BJ (cell line): Measurements from ENCODE around the gene PCDHGA5. TPM values are rescaled to one million over a fixed set of nuclear protein-coding genes. Genes with fewer than 3 reads are reported as not detected.
"Not testable (repeated sequence)": the region's sequence is repeated elsewhere in the genome, so short reads cannot be mapped to it uniquely, and the experiment has no call there.

Source experiments
- CTCF ChIA-PET: fragments of 350-600 bp; formaldehyde crosslinking; extraction: SDS; loops from one replicate; lab custom pipeline; 2021; ENCODE audit warnings: antibody characterized with exemption, inconsistent platforms; lab: Yijun Ruan, JAX
- POLR2A ChIA-PET: fragments of 300-600 bp; sonication (Branson Sonifier 250); formaldehyde crosslinking; extraction: SDS; loops from one replicate; lab custom pipeline; 2021; ENCODE audit warnings: antibody characterized with exemption; lab: Charles Lee
- DNase-seq: peaks from one replicate; pipeline ENCODE4 v3.0.0-alpha.2; 2011; ENCODE audit warnings: low read depth
- H3K27me3 ChIP-seq: 2 replicates; pipeline ENCODE4 v1.6.0; 2011; ENCODE audit warnings: low read length; ENCODE audit not compliant: control insufficient read depth, insufficient read depth
- H3K36me3 ChIP-seq: 2 replicates; pipeline ENCODE4 v1.5.1; 2011; ENCODE audit warnings: low read length; ENCODE audit not compliant: control insufficient read depth, insufficient read depth
- H3K4me3 ChIP-seq: 2 replicates; pipeline ENCODE4 v1.5.1; 2011; ENCODE audit warnings: low read depth, mild to moderate bottlenecking, control low read depth, low read length
- polyA plus RNA-seq: library from polyadenylated mRNA; depleted of rRNA; stranded (reverse); fragments of >200 nt; gene quantifications from 2 replicates; pipeline ENCODE4 v1.2.3, GENCODE V29; 2011
- TF ChIP-seq, protein P1 (sequence below): IDR thresholded peaks from 2 replicates; pipeline ENCODE4 v1.5.1; 2011; ENCODE audit warnings: low read depth, mild to moderate bottlenecking, control low read depth, inconsistent platforms, low read length, moderate library complexity; ENCODE audit not compliant: insufficient read depth

The PCDHGA5 gene
- polyA plus RNA-seq, 1 experiment, result 1.6 TPM

DNA sequence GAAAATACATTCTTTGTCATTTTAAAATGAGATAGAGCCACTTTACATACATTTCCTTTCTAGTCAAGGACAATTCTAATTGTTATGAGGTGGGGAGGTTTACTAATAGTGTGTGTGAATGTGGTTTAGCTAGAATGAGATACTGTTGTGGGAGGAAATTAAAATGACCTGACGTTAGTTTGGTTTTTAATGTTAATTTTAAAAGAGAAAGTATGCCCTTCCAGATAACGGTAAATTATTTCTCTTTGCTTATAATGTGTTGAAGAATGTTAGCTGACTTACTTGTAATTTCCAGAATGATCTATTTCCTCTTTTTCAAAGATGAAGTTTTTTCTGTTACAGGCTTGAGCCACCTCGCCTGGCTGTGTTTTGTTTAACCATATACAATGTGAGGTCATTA, 41.7 kb upstream of the PCDHGA5 start:
- H3K27me3 ChIP-seq, result no peaks in the 10 kb centered on the region
- DNase-seq, result no peak
- ChIA-PET CTCF (interaction anchor here (1.8 to 11.7 kb wide), 2 partner anchors 9 to 241 kb away, joined by 6 to 85 read pairs; no protein-coding TSS in a partner anchor), POLR2A (no interaction called here)
- peaks cover 2% of the 10 kb centered on the region for H3K36me3 ChIP-seq
- TF ChIP-seq, protein P1, sequence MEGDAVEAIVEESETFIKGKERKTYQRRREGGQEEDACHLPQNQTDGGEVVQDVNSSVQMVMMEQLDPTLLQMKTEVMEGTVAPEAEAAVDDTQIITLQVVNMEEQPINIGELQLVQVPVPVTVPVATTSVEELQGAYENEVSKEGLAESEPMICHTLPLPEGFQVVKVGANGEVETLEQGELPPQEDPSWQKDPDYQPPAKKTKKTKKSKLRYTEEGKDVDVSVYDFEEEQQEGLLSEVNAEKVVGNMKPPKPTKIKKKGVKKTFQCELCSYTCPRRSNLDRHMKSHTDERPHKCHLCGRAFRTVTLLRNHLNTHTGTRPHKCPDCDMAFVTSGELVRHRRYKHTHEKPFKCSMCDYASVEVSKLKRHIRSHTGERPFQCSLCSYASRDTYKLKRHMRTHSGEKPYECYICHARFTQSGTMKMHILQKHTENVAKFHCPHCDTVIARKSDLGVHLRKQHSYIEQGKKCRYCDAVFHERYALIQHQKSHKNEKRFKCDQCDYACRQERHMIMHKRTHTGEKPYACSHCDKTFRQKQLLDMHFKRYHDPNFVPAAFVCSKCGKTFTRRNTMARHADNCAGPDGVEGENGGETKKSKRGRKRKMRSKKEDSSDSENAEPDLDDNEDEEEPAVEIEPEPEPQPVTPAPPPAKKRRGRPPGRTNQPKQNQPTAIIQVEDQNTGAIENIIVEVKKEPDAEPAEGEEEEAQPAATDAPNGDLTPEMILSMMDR, result no peak
- no peak overlapping the region for H3K4me3 ChIP-seq

DNA sequence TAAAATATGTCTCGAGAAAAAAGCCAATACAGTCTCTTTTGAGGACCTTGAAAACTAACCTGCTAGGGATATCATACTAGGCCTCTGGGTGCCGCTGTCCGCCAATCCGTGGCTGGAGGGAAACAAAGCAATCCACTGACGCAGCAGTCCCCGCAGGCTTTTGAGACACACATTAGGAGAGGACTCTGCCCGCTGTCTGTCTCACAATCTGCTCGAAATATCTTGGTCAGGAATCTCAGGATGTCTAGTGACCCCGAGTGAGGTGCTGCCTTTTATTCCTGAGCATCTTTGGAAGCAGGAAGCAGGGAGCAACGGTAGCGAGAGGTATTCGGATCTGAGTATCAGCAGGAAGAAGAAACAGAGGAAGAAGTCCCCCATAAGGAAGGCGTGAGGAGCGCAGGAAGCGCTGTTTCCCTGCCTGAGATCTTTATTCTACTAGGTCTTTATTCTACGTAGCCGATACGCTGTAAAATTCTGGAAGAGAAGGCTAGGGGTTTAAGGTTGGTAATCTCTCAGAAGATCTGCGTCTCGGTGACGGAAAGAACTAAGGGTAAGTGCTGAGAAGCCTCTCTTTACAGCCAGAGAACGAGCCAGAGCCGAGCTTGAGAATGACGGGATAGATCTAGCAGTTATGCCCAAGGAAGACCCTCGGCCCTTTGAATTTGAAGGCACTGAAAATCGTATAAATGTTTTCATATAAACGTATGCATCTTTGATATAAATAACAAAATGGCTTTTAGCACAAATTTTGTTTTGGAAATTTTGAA, 37.7 kb upstream of the PCDHGA5 start:
- no peak for DNase-seq
- ChIA-PET POLR2A (no interaction called here), CTCF (interaction anchor here (0.6 to 11.7 kb wide), 6 partner anchors 12 to 237 kb away, joined by 3 to 85 read pairs (median 6); partner anchors contain the start of genes PCDHGA10 and PCDHGA2)
- peak overlapping the region; percentile 29 for H3K4me3 ChIP-seq
- TF ChIP-seq, protein P1, result peak; percentile 79
- peaks cover 5% of the 10 kb centered on the region; the same call in 1 of the 2 replicates for H3K27me3 ChIP-seq
- no peaks in the 10 kb centered on the region for H3K36me3 ChIP-seq

DNA sequence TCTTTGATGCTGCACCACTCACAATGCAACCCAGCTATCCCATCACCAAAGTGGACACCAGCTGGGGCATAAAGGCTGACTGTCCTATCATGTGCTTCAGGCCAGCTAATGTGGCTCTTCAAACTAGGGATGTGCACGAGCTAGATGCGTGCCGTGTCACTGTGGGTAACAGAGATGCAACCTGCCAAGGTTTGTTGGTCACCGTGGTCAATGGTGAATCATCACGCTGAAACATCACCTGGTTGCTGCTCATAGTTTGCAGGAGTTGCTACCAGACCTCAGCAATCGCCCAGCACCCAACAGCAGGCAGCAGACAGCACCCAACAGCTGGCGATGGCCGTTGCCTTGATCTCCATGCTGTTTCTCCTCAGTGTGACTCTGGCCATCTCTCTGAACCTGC, 35.7 kb upstream of the PCDHGA5 start:
- POLR2A ChIA-PET, result interaction anchor here (1.9 kb wide), 1 partner anchor 8 kb away, joined by 4 read pairs; the partner anchor contains the start of gene TAF7
- Histone ChIP-seq H3K27me3 (peaks cover 5% of the 10 kb centered on the region; the same call in 1 of the 2 replicates), H3K4me3 (no peak overlapping the region), H3K36me3 (no peaks in the 10 kb centered on the region)
- TF ChIP-seq, protein P1, result no peak
- DNase-seq, result no peak
- CTCF ChIA-PET, result interaction anchor here (0.6 to 11.7 kb wide), 12 partner anchors 9 to 253 kb away, joined by 3 to 85 read pairs (median 4); partner anchors contain the start of genes PCDHB16, PCDHGA12, PCDHGA2 and PCDHGA5

DNA sequence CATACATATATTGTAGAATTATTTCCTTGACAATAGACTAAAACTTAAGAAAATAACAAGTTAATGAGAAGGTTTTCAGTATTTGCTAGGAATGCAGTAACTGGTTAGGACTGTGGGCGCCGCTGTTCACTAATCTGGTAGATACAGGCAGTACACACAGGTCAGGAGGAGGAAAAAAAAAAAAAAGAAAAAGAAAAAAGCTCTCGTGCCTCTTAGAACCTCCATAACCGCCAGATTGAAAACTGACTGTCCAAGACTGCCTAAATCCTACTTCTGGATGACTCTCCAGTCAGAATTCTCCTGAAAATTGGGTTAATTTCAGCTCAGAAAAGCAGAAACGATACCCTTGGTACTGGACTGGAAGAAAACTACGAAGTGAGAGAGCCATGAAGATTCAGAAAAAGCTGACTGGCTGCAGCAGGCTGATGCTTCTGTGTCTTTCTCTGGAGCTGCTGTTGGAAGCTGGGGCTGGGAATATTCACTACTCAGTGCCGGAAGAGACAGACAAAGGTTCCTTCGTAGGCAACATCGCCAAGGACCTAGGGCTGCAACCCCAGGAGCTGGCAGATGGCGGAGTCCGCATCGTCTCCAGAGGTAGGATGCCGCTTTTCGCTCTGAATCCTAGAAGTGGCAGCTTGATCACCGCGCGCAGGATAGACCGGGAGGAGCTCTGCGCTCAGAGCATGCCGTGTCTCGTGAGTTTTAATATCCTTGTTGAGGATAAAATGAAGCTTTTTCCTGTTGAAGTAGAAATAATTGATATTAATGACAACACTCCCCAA, 33.5 kb upstream of the PCDHGA5 start, which contains the start of gene PCDHGA1:
Gene PCDHGA1 (plus strand): TSS at position 216 of the 782 bp plus-strand sequence.
- no peak for DNase-seq
- TF ChIP-seq, protein P1, result peak; percentile 75
- ChIA-PET CTCF (interaction anchor here (0.6 to 11.7 kb wide), 18 partner anchors 8 to 236 kb away, joined by 3 to 85 read pairs (median 7); partner anchors contain the start of genes PCDHB6, PCDHGA10, PCDHGA2 and PCDHGA3), POLR2A (interaction anchor here (0.6 to 0.7 kb wide), 2 partner anchors 10 to 227 kb away, joined by 3 to 14 read pairs; partner anchors contain the start of gene TAF7)
- Histone ChIP-seq H3K27me3 (peaks cover 5% of the 10 kb centered on the region; the same call in 1 of the 2 replicates), H3K4me3 (peak within 1 kb of the TSS; percentile 44), H3K36me3 (no peaks in the 10 kb centered on the region)

DNA sequence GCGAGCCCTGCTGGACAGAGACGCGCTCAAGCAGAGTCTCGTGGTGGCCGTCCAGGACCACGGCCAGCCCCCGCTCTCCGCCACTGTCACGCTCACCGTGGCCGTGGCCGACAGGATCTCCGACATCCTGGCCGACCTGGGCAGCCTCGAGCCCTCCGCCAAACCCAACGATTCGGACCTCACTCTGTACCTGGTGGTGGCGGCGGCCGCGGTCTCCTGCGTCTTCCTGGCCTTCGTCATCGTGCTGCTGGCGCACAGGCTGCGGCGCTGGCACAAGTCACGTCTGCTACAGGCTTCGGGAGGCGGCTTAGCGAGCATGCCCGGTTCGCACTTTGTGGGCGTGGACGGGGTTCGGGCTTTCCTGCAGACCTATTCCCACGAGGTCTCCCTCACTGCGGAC, 31.4 kb upstream of the PCDHGA5 start:
- H3K36me3 ChIP-seq, H3K27me3 ChIP-seq, POLR2A ChIA-PET, DNase-seq, H3K4me3 ChIP-seq: not testable (repeated sequence)
- CTCF ChIA-PET, result interaction anchor here (0.6 to 2.2 kb wide), 4 partner anchors 11 to 231 kb away, joined by 3 to 12 read pairs (median 4); partner anchors contain the start of genes PCDHGA3 and PCDHGB6
